ENCODE measurements around the gene DDX24.
"Not testable (repeated sequence)": the region's sequence is repeated elsewhere in the genome, so short reads cannot be mapped to it uniquely, and the experiment has no call there.

Gene DDX24

GRCh38 chr14:94079891-94080620 is 946 bp downstream of the DDX24 start:
- DNase-seq (ENCODE audit: low read depth) = no peak

- no peak for DNase-seq (ENCODE audit: low read depth)
Measured at GRCh38 chr14:94077823-94078222, 3.2 kb downstream of the DDX24 start.

- DNase-seq (ENCODE audit: low read depth) = no peak
Measured at GRCh38 chr14:94077111-94077821, 3.7 kb downstream of the DDX24 start.

GRCh38 chr14:94075008-94075407 is 6.0 kb downstream of the DDX24 start:
- no peak for DNase-seq (ENCODE audit: low read depth)

GRCh38 chr14:94074534-94074933 is 6.5 kb downstream of the DDX24 start:
- no peak for DNase-seq (ENCODE audit: low read depth)

- DNase-seq (ENCODE audit: low read depth) = not testable (repeated sequence)
Measured at GRCh38 chr14:94072076-94072475, 8.9 kb downstream of the DDX24 start.

- no peak for DNase-seq (ENCODE audit: low read depth)
Measured at GRCh38 chr14:94066089-94066676, 14.8 kb downstream of the DDX24 start.

- DNase-seq (ENCODE audit: low read depth) = no peak
Measured at GRCh38 chr14:94062344-94062940, 18.6 kb downstream of the DDX24 start.

- no peak for DNase-seq (ENCODE audit: low read depth)
Measured at GRCh38 chr14:94059998-94060397, 21.0 kb downstream of the DDX24 start.

- DNase-seq (ENCODE audit: low read depth) = no peak
Measured at GRCh38 chr14:94058674-94059138, 22.3 kb downstream of the DDX24 start.

GRCh38 chr14:94058128-94058673 is 22.8 kb downstream of the DDX24 start:
- no peak for DNase-seq (ENCODE audit: low read depth)

GRCh38 chr14:94056579-94057308 is 24.3 kb downstream of the DDX24 start:
- no peak for DNase-seq (ENCODE audit: low read depth)

- DNase-seq (ENCODE audit: low read depth) = no peak
Measured at GRCh38 chr14:94054936-94055335, 26.1 kb downstream of the DDX24 start.

- no peak for DNase-seq (ENCODE audit: low read depth)
Measured at GRCh38 chr14:94054401-94054800, 26.6 kb downstream of the DDX24 start.

GRCh38 chr14:94052662-94053061 is 28.3 kb downstream of the DDX24 start:
- DNase-seq (ENCODE audit: low read depth) = no peak

GRCh38 chr14:94052199-94052598 is 28.8 kb downstream of the DDX24 start:
- no peak for DNase-seq (ENCODE audit: low read depth)

GRCh38 chr14:94051779-94052178 is 29.2 kb downstream of the DDX24 start:
- DNase-seq (ENCODE audit: low read depth) = no peak

GRCh38 chr14:94051115-94051514 is 29.9 kb downstream of the DDX24 start:
- peak; percentile 18 for DNase-seq (ENCODE audit: low read depth)

GRCh38 chr14:94050231-94050880 is 30.6 kb downstream of the DDX24 start:
- no peak for DNase-seq (ENCODE audit: low read depth)

GRCh38 chr14:94049625-94050023 is 31.4 kb downstream of the DDX24 start:
- DNase-seq (ENCODE audit: low read depth) = no peak

All from fibroblast of the conjunctiva (primary cell).